ENCODE measurements around the gene RPH3AL.

Gene RPH3AL

DNA sequence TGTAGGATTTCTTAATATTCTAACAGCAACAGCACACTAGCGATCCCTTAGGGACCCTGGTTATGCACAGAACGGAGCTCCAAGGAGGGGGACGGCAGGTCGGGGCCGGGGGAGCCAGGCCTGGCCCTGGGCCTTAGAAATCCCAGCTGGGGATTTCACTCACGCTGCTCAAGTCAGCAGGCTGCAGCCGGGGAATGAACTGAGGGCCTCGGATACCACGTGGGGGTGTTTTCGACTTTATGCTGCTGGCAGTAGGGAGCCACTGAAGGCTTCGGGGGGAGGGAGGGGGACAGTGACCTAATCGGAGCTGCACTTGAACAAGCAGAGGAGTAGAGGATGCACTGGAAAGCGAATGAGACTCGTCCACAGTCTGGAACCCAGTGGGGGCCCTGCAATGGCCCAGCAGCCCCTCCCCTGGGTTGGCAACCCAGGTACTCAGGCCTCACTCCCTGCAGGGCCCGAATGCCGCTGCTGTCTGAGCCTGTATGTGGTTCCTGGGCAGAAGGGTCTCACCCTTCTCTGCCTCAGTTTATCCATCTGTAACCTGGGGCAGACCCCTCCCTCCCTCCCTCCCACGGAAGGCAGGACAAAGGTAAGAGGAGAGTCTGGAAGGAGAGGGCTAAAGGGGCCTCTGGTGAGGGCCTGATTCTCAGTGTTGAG, 53.7 kb downstream of the RPH3AL start:
- DNase-seq (ENCODE audit: low spot score), result no peak
- TF ChIP-seq, protein P1, sequence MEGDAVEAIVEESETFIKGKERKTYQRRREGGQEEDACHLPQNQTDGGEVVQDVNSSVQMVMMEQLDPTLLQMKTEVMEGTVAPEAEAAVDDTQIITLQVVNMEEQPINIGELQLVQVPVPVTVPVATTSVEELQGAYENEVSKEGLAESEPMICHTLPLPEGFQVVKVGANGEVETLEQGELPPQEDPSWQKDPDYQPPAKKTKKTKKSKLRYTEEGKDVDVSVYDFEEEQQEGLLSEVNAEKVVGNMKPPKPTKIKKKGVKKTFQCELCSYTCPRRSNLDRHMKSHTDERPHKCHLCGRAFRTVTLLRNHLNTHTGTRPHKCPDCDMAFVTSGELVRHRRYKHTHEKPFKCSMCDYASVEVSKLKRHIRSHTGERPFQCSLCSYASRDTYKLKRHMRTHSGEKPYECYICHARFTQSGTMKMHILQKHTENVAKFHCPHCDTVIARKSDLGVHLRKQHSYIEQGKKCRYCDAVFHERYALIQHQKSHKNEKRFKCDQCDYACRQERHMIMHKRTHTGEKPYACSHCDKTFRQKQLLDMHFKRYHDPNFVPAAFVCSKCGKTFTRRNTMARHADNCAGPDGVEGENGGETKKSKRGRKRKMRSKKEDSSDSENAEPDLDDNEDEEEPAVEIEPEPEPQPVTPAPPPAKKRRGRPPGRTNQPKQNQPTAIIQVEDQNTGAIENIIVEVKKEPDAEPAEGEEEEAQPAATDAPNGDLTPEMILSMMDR (IDR thresholded peaks at IDR 0.05; ENCODE audit: extremely low read depth, missing control alignments), result no peak

GRCh38 chr17:297758-298157, 54.8 kb downstream of the RPH3AL start:
- DNase-seq (ENCODE audit: low spot score), result no peak
- TF ChIP-seq, protein P1 (IDR thresholded peaks at IDR 0.05; ENCODE audit: extremely low read depth, missing control alignments), result no peak

DNA sequence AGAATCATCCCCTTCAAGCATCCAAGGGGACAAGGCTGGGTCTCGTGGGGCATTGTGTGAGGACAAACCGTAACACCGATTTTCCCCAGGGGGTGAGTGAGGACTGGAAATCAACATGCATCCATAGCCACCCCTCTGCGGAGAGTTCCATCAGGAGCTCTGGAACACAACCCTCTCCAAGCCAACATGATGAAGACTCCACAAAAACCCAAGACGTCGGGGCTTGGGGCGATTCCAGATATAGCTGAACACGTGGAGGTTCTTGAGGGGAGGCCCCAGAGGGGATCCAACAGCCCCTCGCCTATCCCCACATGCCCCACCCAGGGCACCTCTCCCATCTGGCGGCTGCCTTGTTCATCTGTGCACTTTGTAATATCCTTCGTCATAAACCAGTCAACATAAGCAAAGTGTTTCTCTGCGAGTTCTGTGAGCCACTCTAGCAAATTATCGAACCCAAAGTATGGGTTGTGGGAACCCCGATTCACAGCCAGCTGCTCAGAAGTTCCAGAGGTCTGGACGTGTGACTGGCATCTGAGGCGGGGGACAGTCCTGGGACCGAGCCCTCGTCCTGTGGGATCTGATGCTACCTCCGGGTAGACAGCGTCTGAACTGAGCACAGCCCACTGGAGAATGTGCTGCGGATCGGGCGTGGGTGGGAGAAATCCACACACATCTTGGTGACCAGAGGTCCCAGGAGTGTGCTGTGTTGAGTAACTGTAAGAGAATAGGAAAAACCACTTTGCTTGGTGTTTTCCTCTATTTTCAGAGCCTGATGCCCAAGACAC, 55.5 kb downstream of the RPH3AL start:
- TF ChIP-seq, protein P1 (IDR thresholded peaks at IDR 0.05; ENCODE audit: extremely low read depth, missing control alignments), result no peak
- DNase-seq (ENCODE audit: low spot score), result no peak

DNA sequence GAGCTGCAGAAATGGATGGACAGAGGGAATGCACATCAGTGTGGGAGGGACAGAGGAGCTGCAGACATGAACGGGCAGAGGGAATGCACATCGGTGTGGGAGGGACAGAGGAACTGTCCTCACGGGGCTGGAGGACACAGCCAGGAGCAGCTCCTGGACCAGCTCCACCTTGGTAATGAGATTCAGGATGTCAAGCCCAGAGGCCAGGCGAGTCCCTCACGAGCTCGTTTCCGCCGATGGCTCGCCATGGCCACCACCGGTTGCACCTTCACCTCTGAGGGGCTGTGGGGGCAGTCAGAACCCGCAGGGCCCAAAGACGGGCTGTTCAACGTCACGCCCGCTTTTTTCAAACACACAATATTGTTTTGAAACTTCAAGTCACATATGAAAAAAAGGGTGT, 56.2 kb downstream of the RPH3AL start:
- TF ChIP-seq, protein P1 (IDR thresholded peaks at IDR 0.05; ENCODE audit: extremely low read depth, missing control alignments), result no peak

DNA sequence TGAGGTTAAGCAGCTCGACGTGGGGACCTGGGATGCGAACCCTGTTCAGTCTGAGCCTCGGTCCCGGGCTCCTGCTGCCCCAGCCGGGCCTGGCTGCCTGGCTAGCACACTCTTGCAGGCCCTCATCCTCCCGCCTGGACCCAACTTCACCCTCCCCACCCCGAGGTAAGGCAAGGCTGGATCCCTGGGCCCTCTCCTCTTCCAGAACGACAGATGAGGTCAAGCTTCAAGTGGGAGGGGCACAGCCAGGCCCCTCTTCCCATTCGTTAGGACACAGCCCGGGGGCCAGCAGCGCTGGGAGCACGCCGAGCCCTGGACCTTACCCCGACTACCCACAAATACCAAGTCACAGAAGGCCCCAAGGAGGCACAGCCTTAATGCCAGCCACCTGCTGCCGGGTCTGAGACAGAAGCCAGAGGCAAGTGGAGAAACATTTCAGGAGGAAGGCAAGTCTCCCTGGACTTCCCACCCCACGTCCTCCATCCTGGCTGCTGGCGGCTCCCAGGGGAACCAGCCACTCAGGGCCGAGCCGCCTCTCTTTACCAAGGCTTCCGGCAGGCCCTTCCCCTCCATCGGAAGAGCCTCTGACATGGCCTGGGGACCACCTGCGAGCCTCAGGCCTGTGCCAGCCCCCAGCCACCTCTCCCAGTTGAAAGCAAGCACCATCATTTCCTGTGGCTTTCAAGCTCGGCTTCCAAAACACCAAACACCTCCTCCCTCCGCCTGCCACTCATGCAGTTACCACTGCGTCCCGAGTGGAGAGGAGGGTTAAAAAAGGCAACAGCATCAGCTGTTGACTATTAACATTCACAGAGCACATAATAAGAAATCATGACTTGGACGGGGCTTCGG, 59.9 kb downstream of the RPH3AL start:
- no peak for DNase-seq (ENCODE audit: low spot score)
- TF ChIP-seq, protein P1 (IDR thresholded peaks at IDR 0.05; ENCODE audit: extremely low read depth, missing control alignments), result no peak

More for the DNA sequence above, 56.2 kb downstream of the RPH3AL start:
- DNase-seq (ENCODE audit: low spot score), result no peak

DNA sequence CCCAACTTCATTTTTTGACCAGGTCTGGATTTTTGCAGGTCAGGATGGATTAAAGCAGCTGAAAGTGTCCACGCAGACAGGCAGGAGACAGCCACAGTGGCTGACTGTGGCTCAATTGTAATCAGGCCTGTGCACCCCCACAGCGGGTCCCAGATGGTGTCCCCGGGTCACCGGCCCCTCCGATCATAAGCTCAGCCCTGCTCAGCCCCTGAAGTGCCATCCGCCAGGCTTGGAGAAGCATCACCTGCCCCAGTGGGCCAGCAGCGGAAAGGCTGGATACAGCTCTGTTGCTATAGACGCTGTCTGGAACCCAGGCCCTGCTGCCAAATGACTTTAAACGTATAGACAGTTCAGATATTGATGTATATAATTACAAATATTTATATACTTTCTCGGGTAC, 60.6 kb downstream of the RPH3AL start:
- TF ChIP-seq, protein P1 (IDR thresholded peaks at IDR 0.05; ENCODE audit: extremely low read depth, missing control alignments), result no peak
- no peak for DNase-seq (ENCODE audit: low spot score)

Data from GM20000 (cell line).